ENCODE measurements around the gene MARCHF3.

DNA sequence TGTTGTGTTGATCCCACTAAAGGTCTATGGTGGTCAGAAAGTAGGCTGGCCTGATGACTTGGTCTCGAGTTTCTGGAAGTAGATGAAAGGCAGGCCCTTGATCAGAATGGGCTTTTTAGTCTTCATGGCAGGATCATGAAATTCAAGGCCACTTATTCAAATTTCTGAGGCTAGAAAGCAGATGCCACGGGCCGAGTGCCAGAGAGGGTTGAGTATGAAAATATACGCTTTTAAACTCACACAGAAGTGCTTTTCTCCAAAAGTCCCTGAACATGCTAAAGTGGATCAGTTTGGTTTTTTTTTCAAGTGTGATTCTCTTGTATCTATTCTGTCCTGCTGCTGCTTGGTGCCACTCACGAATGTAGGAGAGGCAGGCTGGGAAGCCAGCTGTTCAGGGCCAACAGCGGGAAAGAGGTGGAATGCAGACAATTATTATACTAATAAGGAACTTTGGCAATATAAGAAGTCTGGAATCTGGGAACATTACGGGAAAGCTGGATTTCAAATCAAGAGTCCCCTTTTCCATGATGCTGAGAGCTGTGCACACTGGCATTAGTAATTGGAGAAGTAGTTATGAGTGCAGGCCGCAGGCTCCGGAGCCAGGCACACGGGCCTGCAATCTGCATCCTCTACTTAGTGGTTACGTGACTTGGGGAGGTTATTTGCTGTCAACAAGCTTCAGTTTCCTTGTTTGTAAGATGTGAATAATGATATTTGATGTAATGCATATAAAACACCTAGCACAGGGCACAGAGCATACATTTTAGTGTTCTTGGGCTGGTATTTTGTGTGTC lies 157.6 kb downstream of the MARCHF3 start:
- TF ChIP-seq, protein P1, sequence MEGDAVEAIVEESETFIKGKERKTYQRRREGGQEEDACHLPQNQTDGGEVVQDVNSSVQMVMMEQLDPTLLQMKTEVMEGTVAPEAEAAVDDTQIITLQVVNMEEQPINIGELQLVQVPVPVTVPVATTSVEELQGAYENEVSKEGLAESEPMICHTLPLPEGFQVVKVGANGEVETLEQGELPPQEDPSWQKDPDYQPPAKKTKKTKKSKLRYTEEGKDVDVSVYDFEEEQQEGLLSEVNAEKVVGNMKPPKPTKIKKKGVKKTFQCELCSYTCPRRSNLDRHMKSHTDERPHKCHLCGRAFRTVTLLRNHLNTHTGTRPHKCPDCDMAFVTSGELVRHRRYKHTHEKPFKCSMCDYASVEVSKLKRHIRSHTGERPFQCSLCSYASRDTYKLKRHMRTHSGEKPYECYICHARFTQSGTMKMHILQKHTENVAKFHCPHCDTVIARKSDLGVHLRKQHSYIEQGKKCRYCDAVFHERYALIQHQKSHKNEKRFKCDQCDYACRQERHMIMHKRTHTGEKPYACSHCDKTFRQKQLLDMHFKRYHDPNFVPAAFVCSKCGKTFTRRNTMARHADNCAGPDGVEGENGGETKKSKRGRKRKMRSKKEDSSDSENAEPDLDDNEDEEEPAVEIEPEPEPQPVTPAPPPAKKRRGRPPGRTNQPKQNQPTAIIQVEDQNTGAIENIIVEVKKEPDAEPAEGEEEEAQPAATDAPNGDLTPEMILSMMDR (IDR thresholded peaks at IDR 0.05; ENCODE audit: insufficient read depth, low read depth, low read length): no peak
- no peak for TF ChIP-seq EZH2 (IDR thresholded peaks at IDR 0.05; ENCODE audit: insufficient read depth, low read length)
